Tibial artery (tissue), 4 donors: Measurements from ENCODE around the gene PRKAG1.

ENCODE experiments used
- DNase-seq, 2 donors: peaks; one replicate each; pipeline ENCODE4 v3.0.0-alpha.2; 2019
- H3K27ac ChIP-seq, 2 donors: fragments of 200-600 bp; sonication (generic) in 1 of 2; 1 replicate in 1 of 2; 2 replicates in 1 of 2; pipeline ENCODE4 v1.5.1; 2018 to 2019; ENCODE audit warnings: mild to moderate bottlenecking in 1 of 2
- H3K27me3 ChIP-seq, 2 donors: fragments of 200-600 bp; sonication (generic) in 1 of 2; one replicate each; pipeline versions ENCODE4 v1.5.1 to v1.6.0; 2016 to 2019
- H3K36me3 ChIP-seq, 3 donors: fragments of 200-600 bp; sonication (generic) in 2 of 3; one replicate each; pipeline ENCODE4 v1.5.1; 2016 to 2019; ENCODE audit warnings: mild to moderate bottlenecking in 2 of 3
- H3K4me1 ChIP-seq, 4 donors: fragments of 200-600 bp; sonication (generic) in 2 of 4; 1 replicate in 3 of 4; 2 replicates in 1 of 4; pipeline ENCODE4 v1.5.1; 2016 to 2019
- H3K4me3 ChIP-seq, 2 donors: fragments of 200-600 bp; sonication (generic) in 1 of 2; 1 replicate in 1 of 2; 2 replicates in 1 of 2; pipeline ENCODE4 v1.5.1; 2018 to 2019; ENCODE audit warnings: mild to moderate bottlenecking in 2 of 2
- H3K9me3 ChIP-seq, 3 donors: fragments of 200-600 bp; sonication (generic) in 1 of 3; one replicate each; pipeline ENCODE4 v1.5.1; 2016 to 2019
- intact Hi-C: fragments of 100-400 bp; cut with DNase I; formaldehyde crosslinking; loops from one replicate; pipeline ENCODE4 v1.15.0; 2023; ENCODE audit warnings: low total_unique reads
- TF ChIP-seq, protein P1 (sequence below), 2 experiments: fragments of 200-600 bp in 1 of 2; fragments of 450-650 bp in 1 of 2; IDR thresholded peaks; one replicate each; pipeline ENCODE4 v1.5.1; 2017 to 2019; ENCODE audit warnings: antibody characterized with exemption in 2 of 2, mild to moderate bottlenecking in 1 of 2, moderate library complexity in 1 of 2

PRKAG1 gene

DNA sequence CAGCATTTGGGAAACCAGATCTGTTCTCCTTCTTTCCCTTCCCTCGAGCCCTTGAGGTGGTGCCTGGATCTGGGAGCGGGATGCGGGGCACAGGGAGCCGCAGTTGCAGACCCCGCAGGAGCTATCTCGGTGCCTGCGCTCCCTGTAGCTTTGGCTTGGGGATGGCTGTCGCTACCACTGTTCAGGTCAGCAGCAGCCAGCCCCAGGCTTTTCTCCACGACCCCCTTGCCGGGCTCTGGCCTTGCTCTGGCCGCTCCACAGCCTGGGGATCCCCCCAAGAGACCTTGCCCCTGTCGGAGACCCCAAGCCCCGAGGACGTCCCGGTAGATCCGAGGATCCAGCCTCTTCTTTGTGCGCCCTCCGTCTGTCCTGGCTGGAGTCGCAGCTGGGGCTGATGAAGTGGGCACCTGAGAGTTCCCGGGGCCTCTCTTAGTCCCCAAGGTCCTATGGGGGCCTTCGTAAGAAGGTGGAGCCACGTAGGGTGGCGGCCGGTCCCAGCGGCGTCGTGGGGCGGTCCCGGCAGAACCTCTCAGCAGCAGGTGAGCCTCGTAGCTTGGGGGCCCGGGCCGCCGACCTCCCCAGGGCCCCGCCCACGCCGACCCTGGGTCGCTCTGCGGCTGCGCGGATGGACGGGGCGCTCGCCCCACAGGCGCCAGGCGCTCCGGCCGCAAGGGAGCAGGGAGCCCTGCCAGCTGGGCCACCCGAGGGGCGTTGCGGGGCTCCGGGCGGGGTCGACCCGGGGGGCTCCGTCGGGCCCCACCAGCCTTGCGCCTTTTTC lies 20.7 kb downstream of the PRKAG1 start:
- H3K4me3 ChIP-seq, result peak overlapping the region; percentile 37 to 52
- DNase-seq, result no peak
- TF ChIP-seq, protein P1, sequence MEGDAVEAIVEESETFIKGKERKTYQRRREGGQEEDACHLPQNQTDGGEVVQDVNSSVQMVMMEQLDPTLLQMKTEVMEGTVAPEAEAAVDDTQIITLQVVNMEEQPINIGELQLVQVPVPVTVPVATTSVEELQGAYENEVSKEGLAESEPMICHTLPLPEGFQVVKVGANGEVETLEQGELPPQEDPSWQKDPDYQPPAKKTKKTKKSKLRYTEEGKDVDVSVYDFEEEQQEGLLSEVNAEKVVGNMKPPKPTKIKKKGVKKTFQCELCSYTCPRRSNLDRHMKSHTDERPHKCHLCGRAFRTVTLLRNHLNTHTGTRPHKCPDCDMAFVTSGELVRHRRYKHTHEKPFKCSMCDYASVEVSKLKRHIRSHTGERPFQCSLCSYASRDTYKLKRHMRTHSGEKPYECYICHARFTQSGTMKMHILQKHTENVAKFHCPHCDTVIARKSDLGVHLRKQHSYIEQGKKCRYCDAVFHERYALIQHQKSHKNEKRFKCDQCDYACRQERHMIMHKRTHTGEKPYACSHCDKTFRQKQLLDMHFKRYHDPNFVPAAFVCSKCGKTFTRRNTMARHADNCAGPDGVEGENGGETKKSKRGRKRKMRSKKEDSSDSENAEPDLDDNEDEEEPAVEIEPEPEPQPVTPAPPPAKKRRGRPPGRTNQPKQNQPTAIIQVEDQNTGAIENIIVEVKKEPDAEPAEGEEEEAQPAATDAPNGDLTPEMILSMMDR (IDR thresholded peaks at IDR 0.05), result no peak
- peaks cover 0 to 74% of the 10 kb centered on the region in 2 donors for H3K27me3 ChIP-seq
- H3K36me3 ChIP-seq, result peaks cover 18 to 29% (median 21%) of the 10 kb centered on the region in 3 donors
- intact Hi-C loops, result no loop called here
- no peak overlapping the region for H3K27ac ChIP-seq
- no peaks in the 10 kb centered on the region for H3K9me3 ChIP-seq
- peaks cover 8 to 57% (median 41%) of the 10 kb centered on the region in 4 donors for H3K4me1 ChIP-seq

DNA sequence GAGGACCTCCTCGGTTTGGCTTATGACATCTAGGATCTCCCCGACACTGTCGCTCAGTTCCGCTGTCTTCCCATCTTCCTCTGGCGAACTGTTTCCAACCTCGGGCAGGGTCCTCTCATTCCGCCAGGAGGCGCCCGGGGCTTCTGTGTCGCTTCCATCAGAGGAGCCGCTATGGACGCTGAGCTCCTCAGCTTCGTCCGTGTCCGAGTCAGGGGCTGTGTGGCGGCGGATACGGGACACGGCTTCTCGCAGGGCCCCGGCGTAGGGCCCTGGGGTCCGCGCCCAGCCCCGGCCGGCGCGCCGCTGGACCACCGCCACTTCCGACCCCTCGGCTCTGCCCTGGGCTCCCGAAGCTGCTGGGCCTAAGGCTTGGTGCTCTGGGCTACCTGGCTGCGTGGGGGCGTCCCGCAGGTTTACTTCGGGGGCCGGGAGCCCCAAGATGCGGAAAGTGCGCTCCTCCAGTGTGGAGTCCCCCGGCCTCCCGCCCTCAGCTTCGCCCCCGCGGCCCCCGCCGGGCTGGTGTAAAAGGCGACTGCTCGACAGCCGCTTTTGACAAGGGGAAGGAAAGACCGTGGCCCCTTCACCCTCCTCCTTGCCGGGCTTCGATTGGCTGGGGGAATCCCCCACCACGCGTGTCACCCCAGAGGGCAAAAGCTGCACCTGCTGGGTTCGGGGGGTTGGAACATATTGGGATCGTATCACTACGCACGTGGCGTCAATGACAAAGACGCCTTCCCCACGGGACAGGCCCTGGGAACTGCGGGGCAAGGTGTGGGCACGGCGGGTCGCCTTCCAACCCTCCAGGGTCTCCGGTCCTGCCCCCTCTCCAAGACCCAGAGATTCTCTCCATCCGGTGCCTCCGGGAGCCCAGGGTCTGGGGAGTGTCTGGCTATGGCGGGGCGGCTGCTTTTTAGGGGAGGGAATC lies 21.5 kb downstream of the PRKAG1 start:
- H3K4me3 ChIP-seq, result peak overlapping the region; percentile 40 to 52
- no peaks in the 10 kb centered on the region for H3K9me3 ChIP-seq
- intact Hi-C loops, result no loop called here
- peaks cover 9 to 20% (median 13%) of the 10 kb centered on the region in 3 donors for H3K36me3 ChIP-seq
- no peak overlapping the region for H3K27ac ChIP-seq
- H3K27me3 ChIP-seq, result peaks cover 0 to 74% of the 10 kb centered on the region in 2 donors
- TF ChIP-seq, protein P1 (IDR thresholded peaks at IDR 0.05), result peak; percentile 67 to 73
- DNase-seq, result peak; percentile 84 to 88
- peaks cover 8 to 57% (median 41%) of the 10 kb centered on the region in 4 donors for H3K4me1 ChIP-seq

DNA sequence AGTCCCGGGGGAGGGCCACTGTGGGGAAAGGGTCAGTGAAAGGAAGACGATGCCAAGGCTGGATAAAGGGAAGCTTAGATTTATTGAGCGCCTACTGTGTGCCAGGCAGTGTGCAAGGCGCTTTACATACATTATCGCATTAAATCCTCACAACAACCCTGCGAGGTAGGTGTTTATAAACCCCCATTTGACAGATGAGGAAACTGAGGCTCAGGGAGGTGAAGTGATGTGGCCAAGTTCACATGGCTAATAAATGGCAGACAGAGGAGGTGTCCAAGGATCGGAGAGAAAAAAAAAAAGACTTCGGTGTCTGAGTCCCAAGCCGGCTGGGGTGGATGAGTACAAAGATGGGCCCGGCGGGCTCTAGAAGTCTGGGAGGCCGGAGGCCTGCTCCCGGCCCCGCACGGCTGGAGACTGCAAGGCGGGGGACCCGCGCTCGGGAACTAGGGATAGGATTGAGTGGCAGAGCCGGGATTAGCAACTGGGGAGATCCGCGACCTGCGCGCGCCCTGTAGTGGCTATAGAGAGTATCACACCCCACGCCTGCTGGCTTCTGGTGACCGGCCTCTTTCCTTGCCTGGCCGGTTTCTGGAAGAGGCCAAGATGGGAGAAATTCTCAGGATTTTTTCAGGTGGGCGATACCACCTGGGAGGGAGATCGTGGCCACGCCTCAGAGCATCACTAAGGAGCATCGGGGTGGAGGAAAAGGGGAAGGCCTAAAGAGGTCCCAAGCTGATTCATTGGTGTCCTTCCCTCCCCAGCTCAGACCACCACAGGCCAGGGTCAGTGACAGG lies 23.3 kb downstream of the PRKAG1 start:
- Histone ChIP-seq H3K4me1 (peaks cover 8 to 54% (median 40%) of the 10 kb centered on the region in 4 donors), H3K9me3 (no peaks in the 10 kb centered on the region), H3K4me3 (peak overlapping the region; percentile 5 to 28), H3K27ac (no peak overlapping the region), H3K27me3 (peaks cover 0 to 75% of the 10 kb centered on the region in 2 donors), H3K36me3 (peaks cover 0 to 3% (median 0%) of the 10 kb centered on the region in 3 donors)
- DNase-seq, result peak; percentile 82 to 85
- TF ChIP-seq, protein P1 (IDR thresholded peaks at IDR 0.05), result peak; percentile 82 to 89
- intact Hi-C loops, result no loop called here

GRCh38 chr12:48994224-48995085 lies 24.1 kb downstream of the PRKAG1 start:
- H3K4me3 ChIP-seq, result no peak overlapping the region
- intact Hi-C loops, result no loop called here
- TF ChIP-seq, protein P1 (IDR thresholded peaks at IDR 0.05), result no peak
- H3K27me3 ChIP-seq, result peaks cover 0 to 73% of the 10 kb centered on the region in 2 donors
- H3K36me3 ChIP-seq, result no peaks in the 10 kb centered on the region
- DNase-seq, result no peak
- H3K9me3 ChIP-seq, result no peaks in the 10 kb centered on the region
- peaks cover 2 to 46% (median 32%) of the 10 kb centered on the region in 4 donors for H3K4me1 ChIP-seq
- H3K27ac ChIP-seq, result no peak overlapping the region
